GM19238 (cell line): Measurements from ENCODE around the gene RAB3IL1.
"Not testable (repeated sequence)": the region's sequence is repeated elsewhere in the genome, so short reads cannot be mapped to it uniquely, and the experiment has no call there.

Source experiments
- DNase-seq: peaks from one replicate; pipeline ENCODE4 v3.0.0; 2011; ENCODE audit warnings: low spot score; ENCODE audit not compliant: insufficient read length

The RAB3IL1 gene

GRCh38 chr11:61953632-61954031 lies 36.3 kb upstream of the RAB3IL1 start:
- DNase-seq, result not testable (repeated sequence)

GRCh38 chr11:61952882-61953281 lies 35.5 kb upstream of the RAB3IL1 start:
- no peak for DNase-seq

GRCh38 chr11:61951484-61952135 lies 34.2 kb upstream of the RAB3IL1 start:
- no peak for DNase-seq

- DNase-seq, result no peak
Observed at GRCh38 chr11:61950035-61950547, 32.7 kb upstream of the RAB3IL1 start, which contains the start of gene BEST1. Gene BEST1, plus strand, starts transcription at chr11:61950351. Its CDS starts 1,456 bp downstream, at chr11:61951807.

DNA sequence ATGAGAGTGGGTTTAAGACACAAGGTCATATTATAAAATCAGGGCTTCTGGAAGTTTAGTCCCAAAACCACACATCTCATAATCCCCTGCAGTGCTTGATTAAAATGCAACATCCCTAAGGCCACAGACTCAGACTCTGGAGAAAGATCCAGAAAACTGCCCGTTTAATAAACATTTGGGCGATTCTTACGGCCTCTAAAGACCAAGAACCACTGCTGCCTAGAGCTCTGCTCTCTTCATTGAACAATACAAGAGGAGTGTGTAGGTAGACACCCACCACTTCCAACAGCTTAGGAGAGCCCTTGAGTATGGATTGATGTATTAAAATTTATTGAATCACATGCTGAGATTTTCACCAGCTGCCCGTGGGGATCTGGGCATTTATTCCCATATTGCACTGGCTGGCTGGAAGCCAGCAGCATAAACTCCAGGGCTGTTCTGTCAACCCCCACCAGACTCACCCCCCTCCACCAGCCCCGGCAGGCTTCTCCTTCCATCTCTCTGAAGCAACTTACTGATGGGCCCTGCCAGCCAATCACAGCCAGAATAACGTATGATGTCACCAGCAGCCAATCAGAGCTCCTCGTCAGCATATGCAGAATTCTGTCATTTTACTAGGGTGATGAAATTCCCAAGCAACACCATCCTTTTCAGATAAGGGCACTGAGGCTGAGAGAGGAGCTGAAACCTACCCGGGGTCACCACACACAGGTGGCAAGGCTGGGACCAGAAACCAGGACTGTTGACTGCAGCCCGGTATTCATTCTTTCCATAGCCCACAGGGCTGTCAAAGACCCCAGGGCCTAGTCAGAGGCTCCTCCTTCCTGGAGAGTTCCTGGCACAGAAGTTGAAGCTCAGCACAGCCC lies 32.0 kb upstream of the RAB3IL1 start:
- no peak for DNase-seq

DNA sequence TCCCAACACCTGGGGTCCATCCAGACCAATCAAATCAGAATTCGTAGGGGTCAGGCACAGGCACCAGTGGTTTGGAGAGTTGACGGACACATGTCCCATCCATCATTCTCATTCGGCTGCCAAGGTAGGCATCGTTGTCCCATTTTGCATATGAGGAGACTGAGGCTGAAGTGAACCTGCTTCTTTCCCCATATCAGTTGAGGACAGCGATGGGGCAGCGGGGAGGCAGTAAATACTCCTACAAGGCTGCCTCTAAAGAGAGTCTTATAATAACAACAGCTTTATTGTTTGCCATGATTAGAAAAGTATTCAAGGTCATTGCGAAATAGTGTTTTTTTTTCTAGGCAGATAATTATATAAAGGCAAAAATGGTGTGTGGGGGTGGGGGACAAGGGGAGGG lies 31.1 kb upstream of the RAB3IL1 start:
- no peak for DNase-seq

- peak; percentile 74 for DNase-seq
Observed at GRCh38 chr11:61947486-61948210, 30.3 kb upstream of the RAB3IL1 start.

GRCh38 chr11:61946894-61947293 lies 29.5 kb upstream of the RAB3IL1 start:
- no peak for DNase-seq

DNA sequence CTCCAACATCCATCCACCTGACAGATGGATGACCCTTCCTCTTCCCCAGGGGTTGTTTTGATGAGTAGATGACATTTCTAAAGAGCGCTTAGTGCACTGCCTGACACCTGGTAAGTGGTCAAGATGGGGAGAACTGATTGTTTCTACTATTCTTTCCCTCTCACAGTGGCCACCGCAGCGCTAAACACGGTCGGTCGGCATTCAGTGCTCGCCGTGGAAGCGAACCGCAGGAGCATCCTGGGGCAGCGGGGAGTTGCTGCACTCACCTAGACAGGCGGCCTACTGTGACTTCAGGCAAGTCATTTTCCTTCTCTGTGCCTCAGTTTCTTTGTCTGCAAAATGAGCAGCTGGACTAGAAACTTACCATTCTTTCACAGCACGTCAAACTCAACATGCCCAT lies 27.8 kb upstream of the RAB3IL1 start:
- no peak for DNase-seq

- DNase-seq, result no peak
Observed at GRCh38 chr11:61940466-61940865, 23.1 kb upstream of the RAB3IL1 start.

DNA sequence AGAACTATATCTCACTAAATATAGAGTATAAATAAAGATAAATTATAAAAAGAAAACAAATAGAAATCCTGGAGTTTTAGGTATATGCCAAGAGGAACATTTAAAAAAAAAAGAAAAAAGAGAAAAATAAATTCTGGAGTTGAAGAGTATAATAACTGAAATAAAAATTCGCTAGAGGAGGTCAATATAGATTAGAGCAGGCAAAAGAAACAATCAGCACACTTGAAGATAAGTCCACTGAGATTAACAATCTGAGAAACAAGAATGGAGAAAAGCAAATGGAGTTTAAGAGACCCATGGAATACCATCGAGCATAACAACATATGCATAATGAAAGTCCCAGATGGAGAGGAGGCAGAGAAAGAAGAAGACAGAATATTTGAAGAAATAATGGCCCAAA lies 18.5 kb upstream of the RAB3IL1 start:
- no peak for DNase-seq

DNA sequence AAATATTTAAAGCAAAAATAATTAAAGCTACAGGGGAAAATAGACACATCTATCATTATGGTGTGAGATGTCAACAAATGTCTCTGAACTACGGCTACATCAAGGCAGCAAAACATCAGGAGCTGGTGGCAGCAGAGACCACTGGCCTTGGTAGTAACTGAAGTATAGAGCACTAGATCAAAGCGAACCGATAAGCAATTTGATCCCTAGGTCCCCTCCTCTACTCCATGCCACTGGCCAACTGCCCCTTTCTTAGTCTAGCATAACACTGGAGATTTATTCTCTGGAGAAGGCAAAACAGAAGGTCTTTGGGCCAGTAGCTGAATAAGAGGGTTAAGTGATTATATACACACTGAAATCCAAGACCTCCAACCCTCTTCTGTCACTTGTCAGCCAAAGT lies 13.6 kb upstream of the RAB3IL1 start:
- no peak for DNase-seq

GRCh38 chr11:61928606-61929005 lies 11.2 kb upstream of the RAB3IL1 start:
- no peak for DNase-seq

DNA sequence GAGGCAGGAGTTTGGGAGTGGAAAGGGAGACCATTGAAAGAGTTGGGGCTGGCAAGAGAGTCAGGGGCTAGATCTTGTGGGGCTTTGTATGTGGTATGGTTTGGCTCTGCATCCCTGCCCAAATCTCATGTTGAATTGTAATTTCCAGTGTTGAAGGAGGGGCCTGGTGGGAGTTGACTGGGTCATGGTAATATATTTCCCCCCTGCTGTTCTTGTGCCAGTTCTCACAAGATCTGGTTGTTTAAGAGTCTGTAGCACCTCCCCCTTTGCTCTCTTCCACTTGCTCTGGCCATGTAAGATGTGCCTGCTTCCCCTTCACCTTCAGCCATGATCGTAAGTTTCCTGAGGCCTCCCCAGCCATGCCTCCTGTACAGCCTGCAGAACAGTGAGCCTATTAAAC lies 10.1 kb upstream of the RAB3IL1 start:
- no peak for DNase-seq

GRCh38 chr11:61926235-61926634 lies 8.9 kb upstream of the RAB3IL1 start:
- no peak for DNase-seq

DNA sequence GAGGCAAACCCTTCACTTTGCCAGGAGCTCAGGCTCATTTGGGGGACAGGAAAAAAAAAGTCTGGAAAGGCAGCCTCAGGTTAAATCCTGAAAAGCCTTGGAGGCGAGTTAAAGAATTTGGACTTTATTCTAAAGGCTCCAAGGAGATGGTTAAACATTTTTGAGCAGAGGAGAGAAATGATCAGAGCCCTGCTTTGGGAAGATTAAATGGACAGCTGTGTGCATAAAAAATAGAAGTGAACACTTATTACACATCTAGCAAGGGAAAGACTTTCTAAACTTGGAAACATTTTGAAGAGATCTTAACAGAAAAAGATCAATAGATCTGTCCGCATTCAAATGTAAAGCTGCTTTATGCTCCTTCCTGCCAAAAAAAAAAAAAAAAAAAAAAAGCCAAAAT lies 8.4 kb upstream of the RAB3IL1 start:
- no peak for DNase-seq

DNA sequence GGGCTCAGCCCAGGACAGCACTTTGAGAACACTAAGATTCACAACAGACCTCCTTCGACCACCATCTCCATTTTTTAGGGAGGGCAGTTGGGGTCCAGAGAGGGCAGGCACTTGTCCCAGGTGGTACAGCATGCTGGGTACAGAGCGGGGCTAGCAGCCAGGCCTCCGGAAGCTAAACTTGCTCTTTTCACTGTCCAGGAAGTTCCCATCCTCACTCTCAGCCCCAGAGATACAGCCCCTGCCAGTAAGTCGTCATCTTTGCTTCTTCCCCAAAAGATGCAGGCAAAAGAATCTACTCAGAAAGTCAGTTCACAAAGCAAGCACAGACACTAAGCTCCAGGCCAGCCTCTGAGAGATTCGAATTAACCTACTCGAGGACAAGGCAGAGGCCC lies 6.7 kb upstream of the RAB3IL1 start:
- DNase-seq, result no peak

- DNase-seq, result no peak
Observed at GRCh38 chr11:61923166-61924063, 6.0 kb upstream of the RAB3IL1 start.

DNA sequence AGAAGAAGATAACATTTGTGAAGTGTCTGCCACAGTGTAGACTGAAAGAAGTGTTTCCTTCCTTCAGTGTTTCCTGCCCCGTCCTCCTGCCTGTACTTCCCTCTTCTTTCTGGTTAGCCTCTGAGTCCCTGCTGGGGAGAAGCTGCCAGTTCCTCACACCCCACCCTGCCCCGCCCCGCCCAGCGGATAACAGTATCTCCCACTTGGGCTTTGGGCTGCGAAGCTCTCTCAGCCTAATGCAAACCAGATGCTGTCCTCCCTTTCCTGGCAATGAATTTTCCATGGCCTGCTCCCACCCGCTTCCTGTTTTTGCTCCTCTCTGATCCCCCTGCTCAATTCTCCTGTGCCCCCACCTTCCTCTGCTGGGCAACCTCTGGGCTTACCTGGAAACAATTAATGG lies 5.2 kb upstream of the RAB3IL1 start:
- no peak for DNase-seq

GRCh38 chr11:61921446-61921845 lies 4.1 kb upstream of the RAB3IL1 start:
- DNase-seq, result no peak
